ENCODE data around the gene TFAP2A.

Gene TFAP2A

DNA sequence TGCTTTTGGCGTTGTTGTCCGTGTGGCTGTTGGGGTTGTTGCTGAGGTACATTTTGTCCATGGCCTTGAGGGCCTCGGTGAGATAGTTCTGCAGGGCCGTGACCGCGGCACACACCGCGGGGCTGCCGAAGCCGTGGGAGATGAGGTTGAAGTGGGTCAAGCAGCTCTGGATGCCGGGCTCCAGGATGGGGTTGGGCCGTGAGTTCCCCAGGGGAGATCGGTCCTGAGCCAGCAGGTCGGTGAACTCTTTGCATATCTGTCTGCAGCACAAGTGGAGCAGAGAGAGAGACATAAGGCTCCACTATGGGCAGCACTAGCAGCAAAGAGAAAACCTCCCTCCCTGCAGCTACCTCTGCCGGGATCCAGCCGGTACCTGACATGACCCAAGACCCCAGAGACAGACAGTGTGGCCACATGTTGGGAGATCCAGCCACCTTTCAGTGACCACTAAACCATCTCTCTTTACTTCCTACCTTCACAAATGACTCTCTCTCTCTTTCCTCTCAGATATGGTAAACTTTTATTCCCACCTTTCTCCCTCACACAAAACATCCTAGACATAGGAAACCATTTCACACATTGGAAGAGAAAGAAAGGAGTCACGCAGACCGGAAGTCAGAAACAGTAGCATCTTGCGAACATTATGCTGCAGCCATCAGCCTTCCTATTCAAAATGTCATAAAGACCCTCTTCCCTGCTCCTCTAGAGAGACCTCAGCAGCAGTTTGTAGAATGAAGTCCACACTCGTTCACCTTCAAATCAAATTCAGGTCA, 16.2 kb downstream of the TFAP2A start:
- no peak for DNase-seq

GRCh38 chr6:10397756-10398445, 17.0 kb downstream of the TFAP2A start:
- no peak for DNase-seq

GRCh38 chr6:10396785-10397184, 18.1 kb downstream of the TFAP2A start:
- DNase-seq, result no peak

DNA sequence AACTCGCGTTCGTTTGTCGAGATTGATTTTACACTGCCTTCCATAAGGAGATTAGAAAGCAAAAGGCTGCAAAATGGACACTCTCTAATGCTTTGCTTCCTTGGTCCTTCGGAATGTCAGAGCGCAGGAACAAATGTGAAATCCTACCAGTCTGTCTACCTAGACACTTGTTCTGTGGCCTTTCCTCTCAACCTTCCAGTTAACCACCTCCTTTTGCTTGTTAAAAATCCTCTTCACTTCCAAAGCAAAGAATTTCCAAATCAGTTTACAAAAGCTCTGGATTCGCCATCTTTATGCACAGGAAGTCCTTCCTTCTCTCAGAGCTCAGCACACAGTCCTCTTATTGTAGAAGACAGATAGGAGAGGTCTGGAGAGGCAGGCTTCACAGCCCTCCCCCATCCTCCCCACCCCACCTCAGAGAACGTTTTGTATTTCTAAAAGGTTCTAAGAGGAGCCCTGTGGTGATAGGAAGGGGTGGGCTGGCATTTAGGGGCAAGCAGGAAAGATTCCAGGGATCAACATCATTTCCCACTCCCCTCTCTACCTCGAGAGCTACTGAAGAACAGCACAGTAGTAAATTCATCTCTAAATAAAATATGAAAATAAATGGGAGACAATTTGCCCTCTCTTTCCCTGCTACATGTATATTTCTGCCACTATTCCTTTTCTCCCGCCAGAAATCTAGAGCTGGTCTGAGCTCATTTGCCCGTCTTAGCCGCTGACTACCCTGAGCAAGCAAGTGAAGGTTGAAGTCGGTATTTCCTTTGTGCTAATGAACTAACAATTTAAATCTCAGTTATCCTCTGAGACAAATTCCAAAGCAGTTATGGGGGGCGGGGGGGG, 18.9 kb downstream of the TFAP2A start:
- no peak for DNase-seq

DNA sequence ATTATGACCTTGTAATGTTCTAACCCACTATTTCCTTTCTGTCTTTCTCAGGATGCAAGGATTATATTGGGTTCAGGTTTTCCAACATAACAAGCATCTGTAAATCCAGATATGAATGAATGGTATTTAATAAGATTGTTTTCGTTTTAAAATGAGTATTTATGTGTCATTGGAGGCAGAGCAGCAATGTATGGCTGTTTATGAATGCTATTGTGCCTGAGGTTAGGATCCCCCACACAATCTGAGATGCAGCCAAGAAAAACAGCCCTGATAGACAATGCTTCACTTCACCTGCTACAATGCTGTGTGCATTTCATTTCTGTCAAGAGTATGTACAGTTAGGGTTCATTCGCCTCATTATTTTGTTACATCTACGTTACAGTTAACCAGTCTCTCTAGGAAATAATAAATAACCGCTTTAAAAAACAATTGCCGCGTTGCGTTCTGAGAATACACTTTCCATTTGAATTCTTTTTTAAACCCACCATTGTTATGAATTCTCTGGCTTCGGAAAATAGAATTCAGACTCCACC, 19.6 kb downstream of the TFAP2A start:
- no peak for DNase-seq

GRCh38 chr6:10393544-10394225, 21.2 kb downstream of the TFAP2A start:
- DNase-seq, result no peak

- no peak for DNase-seq
These were observed 23.1 kb downstream of the TFAP2A start for GRCh38 chr6:10391799-10392198.

DNA sequence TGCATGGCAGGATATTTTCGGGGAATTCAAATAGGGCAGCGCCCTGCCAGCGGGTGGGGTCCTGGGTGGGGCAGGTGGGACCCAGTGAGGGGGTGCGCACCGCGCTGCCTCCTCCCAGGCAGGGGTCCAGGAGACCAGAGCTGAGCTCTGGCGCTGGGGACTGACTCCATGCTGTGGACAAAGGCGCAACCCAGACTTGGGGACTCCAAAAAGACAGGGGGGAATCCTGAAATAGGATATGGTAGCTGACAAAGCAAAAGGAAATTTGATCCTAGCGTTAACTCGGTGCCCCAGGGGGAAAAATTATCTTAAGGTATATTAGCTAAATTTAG, 23.6 kb downstream of the TFAP2A start:
- DNase-seq, result no peak

DNA sequence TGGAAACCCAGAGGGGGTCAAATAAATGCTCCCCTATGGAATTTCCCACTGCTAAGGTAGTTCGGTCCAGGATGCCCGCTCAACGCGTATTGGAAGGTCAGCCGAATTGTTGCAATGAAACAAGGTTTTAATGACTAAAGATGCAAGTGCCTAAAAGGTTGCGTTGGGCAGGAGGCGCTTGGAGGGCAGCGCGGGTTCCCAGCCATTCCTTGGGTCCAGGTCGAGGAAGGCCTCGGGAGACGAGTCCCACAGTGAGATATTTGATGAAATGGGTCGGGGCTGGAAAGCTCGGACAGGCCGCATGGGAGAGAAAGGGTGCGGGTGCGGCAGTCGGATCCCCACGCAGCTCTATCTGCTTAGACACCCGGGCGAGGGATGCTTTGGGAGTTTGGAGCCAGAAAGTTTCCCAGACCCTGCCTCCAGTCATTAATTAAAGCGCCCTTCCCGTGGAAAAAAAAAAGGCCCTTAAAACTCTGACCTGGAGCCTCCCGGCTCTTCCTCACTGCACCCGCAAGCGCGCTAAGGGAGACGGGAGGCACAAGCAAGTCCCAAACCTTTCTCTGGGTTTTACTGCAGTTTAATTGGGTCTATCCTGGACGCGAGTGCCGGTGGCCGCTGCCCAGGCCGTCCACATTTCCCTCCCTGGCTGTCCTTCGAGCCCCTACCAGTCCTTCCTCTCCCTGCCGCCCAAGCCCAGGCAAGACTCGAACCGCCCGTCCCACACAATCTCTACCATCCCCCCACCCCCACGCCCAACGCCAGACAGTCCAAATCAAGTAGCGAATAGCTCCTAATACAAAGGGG, 24.2 kb downstream of the TFAP2A start:
- no peak for DNase-seq

DNA sequence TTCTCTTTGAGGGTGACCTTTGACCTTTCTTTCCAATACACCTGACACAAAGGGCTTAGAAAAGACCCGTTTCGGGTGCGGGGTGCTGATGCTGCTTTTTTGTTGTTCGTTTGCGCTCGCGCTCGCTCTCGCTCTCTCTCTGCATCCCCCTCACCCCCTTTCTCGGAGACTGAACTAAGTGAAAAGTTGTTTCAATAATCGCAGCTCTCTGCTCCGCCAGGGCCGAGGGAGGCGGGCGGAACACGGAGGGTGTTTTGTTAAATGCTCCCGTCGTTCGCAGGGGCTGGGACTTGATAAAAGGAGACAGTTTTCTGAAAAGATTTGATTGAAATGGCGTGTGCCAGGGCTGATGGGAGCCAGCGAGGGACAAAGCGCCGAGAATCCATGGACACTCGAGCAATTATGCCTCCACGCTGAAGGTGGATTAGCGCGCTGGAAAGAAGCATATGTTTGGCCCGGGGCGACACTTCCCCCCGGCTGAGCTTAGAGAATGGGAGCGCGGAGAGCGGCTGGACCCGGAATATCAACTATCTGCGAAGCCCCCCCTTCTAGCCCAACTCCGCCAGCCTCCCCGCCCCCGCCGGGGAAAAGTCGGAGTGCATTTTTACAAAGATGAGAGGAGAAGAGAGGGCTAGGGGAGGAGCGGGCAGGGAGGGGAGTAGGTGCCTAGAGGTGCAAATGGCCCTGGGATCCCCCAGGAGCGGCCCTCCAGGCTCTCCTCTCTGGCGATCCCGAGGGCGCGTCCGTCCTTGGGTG, 25.0 kb downstream of the TFAP2A start:
- no peak for DNase-seq

- no peak for DNase-seq
These were observed 27.9 kb downstream of the TFAP2A start for GRCh38 chr6:10386756-10387654.

- DNase-seq, result no peak
These were observed 28.7 kb downstream of the TFAP2A start for GRCh38 chr6:10386220-10386619.

DNA sequence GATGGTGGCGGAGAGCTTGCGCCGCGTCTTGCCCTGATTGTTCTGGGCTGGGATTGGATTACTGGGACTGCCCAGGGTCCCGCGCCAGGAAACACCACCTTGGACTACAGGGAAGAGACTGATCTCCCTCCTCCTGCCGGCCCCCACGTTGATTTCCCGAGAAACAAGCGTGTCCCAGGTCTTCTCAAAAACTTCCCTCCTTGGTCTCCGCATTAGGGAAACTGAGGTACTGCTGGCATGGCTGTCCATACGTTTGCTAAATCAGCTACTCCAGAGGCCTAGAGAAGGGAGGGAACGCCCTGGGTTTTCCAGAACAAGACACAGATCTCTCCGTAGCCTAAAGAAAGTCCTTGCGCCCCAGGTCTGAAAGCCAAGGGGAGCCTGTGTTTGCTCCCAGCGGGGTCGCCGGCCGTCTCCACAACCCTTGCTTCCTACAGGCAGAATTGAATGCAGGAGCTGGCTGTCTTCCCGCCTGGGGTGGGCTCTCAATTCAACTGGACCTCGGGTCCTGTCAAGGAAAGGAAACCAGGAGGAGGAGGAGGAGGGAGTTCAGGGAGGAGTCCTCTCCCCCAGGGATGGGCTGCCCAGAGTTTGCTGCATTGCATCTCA, 29.2 kb downstream of the TFAP2A start:
- no peak for DNase-seq

GRCh38 chr6:10384610-10385523, 30.0 kb downstream of the TFAP2A start:
- DNase-seq, result no peak

GRCh38 chr6:10384091-10384609, 30.7 kb downstream of the TFAP2A start:
- DNase-seq, result no peak

DNA sequence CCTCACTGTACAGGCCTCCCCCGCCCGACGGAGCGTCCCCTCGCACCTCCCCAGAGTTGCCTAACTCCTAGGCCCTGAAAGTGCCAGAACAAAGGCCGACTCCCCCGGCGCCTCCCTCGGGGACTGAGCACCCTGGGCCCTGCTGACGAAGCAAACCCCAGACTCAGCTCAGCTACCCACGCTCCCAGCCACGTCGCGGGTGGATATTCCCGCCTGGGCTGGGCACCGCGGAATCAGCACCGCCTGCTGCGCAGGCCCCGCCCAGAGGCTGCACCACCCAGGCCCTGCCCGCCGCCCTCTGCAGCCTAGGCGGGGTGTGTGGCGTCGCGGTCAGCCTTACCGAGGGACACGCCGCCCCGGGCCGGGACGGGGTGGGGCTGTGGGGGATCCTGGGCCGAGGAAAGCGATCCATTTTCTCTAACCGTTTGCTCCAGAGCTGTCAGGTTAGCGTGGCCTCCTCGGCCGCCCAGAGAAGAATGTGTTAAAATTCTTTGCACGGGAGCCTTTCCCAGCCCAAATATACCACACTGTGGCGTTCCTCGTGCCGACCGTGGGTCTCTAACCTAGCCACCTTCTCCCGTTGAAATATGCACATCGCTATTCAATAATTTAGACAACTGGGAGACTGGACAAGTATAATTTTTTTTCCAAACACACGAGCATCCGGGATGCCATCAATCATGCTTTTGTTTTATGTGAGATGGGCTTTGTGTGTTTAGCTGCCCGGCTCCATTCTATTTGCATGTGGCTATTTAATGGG, 31.4 kb downstream of the TFAP2A start:
- DNase-seq, result no peak

DNA sequence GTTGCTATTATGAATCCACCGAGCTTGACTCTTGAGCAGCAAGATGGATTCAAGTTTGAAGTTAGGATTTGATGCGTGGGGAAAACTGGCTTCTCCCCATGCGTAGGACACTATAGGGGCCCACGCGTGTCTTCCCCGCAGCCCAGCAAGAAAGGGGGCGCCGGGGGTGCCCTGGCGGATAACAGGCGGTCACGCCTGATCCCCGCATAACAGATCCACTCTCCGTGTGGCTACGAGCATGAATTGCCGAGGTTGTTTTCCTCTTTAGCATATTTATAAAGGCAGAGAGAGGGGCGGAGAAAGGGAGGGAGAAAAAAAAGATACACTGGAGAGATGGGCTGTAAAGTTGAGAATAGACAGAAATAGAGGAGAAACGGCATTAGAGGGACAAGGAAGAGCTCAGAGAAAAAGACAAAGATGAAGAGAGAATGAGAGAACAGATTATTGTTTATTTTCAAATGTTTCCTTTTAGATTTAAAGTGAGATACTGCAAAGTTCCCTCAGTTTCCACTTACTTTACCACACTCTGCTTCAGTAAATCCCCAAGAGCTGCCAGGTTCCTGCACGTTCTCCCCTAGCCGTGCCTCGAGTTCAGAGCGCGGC, 32.0 kb downstream of the TFAP2A start:
- no peak for DNase-seq
